ENCODE measurements around the gene RTN4R. TPM values are rescaled to one million over a fixed set of nuclear protein-coding genes. Genes with fewer than 3 reads are reported as not detected.

RTN4R gene
- total RNA-seq, 2 experiments from 2014 or later: 0.36 to 0.50 TPM

DNA sequence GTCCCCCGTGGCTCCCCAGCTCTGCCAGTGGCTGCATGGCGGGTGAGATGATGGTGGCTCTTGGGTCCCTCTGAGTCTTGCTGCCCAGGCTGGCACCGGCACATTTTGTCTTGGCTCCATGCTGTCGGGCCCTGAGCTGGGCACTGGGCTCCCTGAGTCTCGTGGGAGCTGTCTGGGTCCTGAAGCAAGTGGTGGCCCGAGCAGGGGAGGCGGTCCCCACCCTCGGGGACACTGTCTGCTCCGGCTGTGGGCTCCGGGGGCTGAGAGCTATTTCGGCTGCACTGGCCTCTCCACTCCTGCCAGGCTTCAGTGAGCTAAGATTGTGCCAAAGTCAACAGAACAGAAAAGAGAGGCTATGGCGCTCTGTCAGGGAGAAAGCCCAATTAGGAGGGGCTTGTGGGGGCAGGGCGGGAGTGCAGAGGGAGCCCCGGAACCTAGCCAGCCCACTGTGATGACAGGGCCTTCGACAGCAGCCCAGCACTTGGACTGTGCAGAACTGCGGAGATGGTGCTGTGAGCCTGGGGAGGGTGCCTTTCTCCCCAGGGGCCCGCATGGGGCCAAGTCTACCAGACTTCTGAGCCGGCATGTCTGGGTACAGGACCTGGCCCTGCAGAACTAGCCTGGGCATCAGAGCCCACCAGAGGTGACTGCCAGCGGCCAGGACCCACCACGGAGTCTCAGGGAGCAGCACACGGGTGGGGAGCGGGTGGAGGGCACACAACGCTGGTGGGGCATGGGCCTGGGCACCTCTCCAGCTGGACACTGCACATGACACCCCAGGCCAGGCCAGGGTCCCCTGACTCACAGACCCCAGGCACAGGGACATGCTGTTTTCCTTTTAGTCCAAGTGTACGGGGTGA, 38.0 kb downstream of the RTN4R start:
- Mint-ChIP-seq H3K27ac (no peak overlapping the region), H3K36me3 (ENCODE audit: low read depth) (no peaks in the 10 kb centered on the region), H3K27me3 (no peaks in the 10 kb centered on the region), H3K4me1 (ENCODE audit: low read depth) (no peaks in the 10 kb centered on the region), H3K9me3 (no peaks in the 10 kb centered on the region), H3K4me3 (no peak overlapping the region)
- no peak for TF ChIP-seq CTCF (IDR thresholded peaks at IDR 0.05)
- Histone ChIP-seq H3K27me3 (ENCODE audit: control insufficient read depth in 1 of 2, insufficient read depth in 2 of 2, low read length in 2 of 2) (no peaks in the 10 kb centered on the region), H3K36me3 (ENCODE audit: insufficient read depth, low read length) (no peaks in the 10 kb centered on the region), H3K4me1 (ENCODE audit: insufficient read depth, low read length) (no peaks in the 10 kb centered on the region), H3K4me3 (ENCODE audit: low read length) (no peak overlapping the region), H3K27ac (ENCODE audit: low read depth in 1 of 2, low read length in 2 of 2) (no peak overlapping the region), H3K9me3 (ENCODE audit: control insufficient read depth in 1 of 2, insufficient read depth in 1 of 2, low read length in 2 of 2) (no peaks in the 10 kb centered on the region)
- DNase-seq (no peak), ATAC-seq (ENCODE audit: poor library complexity) (no peak)
- CTCF ChIA-PET: no interaction called here
- intact Hi-C loops (cut with DNase I, micrococcal nuclease): no loop called here
- POLR2A ChIA-PET: no interaction called here

DNA sequence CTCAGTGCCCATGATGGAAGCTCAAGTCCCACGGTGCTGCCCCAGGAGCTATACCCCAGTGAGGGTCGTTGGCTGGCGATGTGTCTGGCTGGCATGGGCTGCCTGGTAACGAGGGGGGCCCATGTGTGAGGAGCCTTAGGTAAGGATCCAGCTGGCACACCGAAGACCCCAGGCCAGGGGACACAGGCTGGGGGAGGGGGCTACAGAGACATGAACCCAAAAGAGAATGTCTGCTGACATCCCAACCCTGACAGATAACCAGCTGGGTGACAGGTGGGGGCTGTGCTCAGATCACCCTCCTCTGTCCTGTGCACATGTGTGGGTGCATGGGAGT, 39.2 kb downstream of the RTN4R start:
- CTCF ChIA-PET: no interaction called here
- no peaks in the 10 kb centered on the region for H3K36me3 Mint-ChIP-seq (ENCODE audit: low read depth)
- POLR2A ChIA-PET: no interaction called here
- no peaks in the 10 kb centered on the region for H3K27me3 Mint-ChIP-seq
- no peak overlapping the region for H3K4me3 ChIP-seq (ENCODE audit: low read length)
- H3K27me3 ChIP-seq (ENCODE audit: control insufficient read depth in 1 of 2, insufficient read depth in 2 of 2, low read length in 2 of 2): no peaks in the 10 kb centered on the region
- no peaks in the 10 kb centered on the region for H3K9me3 Mint-ChIP-seq
- H3K27ac Mint-ChIP-seq: no peak overlapping the region
- DNase-seq: no peak
- no peaks in the 10 kb centered on the region for H3K36me3 ChIP-seq (ENCODE audit: insufficient read depth, low read length)
- ATAC-seq (ENCODE audit: poor library complexity): no peak
- no peak overlapping the region for H3K27ac ChIP-seq (ENCODE audit: low read depth in 1 of 2, low read length in 2 of 2)
- H3K4me1 Mint-ChIP-seq (ENCODE audit: low read depth): no peaks in the 10 kb centered on the region
- H3K4me3 Mint-ChIP-seq: no peak overlapping the region
- intact Hi-C loops (cut with DNase I, micrococcal nuclease): no loop called here
- no peak for TF ChIP-seq CTCF (IDR thresholded peaks at IDR 0.05)
- H3K9me3 ChIP-seq (ENCODE audit: control insufficient read depth in 1 of 2, insufficient read depth in 1 of 2, low read length in 2 of 2): peaks cover 0 to 6% of the 10 kb centered on the region in 2 experiments
- no peaks in the 10 kb centered on the region for H3K4me1 ChIP-seq (ENCODE audit: insufficient read depth, low read length)

DNA sequence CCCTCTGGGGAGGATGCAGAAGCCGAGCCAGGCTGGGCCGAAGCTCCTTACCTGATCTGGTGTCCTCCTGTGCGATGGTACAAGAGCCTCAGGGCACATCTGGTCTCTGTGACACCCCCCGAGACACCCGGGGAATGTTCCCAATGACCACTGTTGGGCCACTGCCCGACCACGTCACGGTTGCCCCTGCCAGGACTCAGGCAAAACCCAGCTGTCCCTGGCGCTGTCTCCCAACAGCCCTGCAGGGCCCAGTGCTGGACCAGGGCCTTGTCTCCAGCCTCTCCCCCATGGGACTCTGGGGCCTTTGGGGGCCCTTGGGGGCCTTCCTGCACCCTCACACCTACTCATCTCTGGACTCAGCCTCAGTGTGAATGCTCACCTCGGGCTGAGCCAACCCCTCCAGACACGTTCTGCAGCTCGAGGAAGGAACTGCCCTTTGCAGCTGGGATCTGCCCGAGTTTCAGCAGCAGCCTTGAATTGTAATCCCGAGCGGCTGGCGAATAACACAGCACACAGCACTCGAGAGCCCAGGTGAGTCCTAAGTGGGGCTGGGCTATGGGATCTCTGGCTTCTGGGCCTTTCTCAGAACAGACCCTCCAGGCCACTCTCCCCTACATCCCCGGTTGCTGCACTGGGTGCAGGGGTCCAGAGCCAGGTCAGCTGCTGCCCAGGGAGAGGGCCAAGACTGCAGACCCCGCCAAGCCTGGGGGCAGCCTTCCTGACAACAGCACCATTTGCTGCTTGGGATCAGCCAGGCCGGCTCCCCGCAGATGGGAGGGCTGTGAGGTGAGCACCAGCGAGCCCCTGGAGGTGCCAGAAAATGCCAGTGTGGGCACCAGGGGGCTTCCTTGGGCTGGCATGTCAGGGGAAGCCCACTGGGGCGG, 39.8 kb downstream of the RTN4R start:
- CTCF ChIA-PET: no interaction called here
- intact Hi-C loops (cut with DNase I, micrococcal nuclease): no loop called here
- no peak overlapping the region for H3K27ac Mint-ChIP-seq

More for the DNA sequence above, 39.8 kb downstream of the RTN4R start:
- DNase-seq (no peak), ATAC-seq (ENCODE audit: poor library complexity) (no peak)
- H3K4me1 ChIP-seq (ENCODE audit: insufficient read depth, low read length): no peaks in the 10 kb centered on the region
- no peak overlapping the region for H3K4me3 ChIP-seq (ENCODE audit: low read length)
- Mint-ChIP-seq H3K27me3 (no peaks in the 10 kb centered on the region), H3K4me3 (no peak overlapping the region), H3K9me3 (no peaks in the 10 kb centered on the region), H3K36me3 (ENCODE audit: low read depth) (no peaks in the 10 kb centered on the region), H3K4me1 (ENCODE audit: low read depth) (no peaks in the 10 kb centered on the region)
- POLR2A ChIA-PET: no interaction called here
- H3K27me3 ChIP-seq (ENCODE audit: control insufficient read depth in 1 of 2, insufficient read depth in 2 of 2, low read length in 2 of 2): no peaks in the 10 kb centered on the region
- no peaks in the 10 kb centered on the region for H3K36me3 ChIP-seq (ENCODE audit: insufficient read depth, low read length)
- peaks cover 0 to 6% of the 10 kb centered on the region in 2 experiments for H3K9me3 ChIP-seq (ENCODE audit: control insufficient read depth in 1 of 2, insufficient read depth in 1 of 2, low read length in 2 of 2)
- H3K27ac ChIP-seq (ENCODE audit: low read depth in 1 of 2, low read length in 2 of 2): no peak overlapping the region
- no peak for TF ChIP-seq CTCF (IDR thresholded peaks at IDR 0.05)
